Endodermal cell (in vitro differentiated cells): ENCODE results near the gene INPP5K. TPM values are rescaled to one million over a fixed set of nuclear protein-coding genes. Genes with fewer than 3 reads are reported as not detected.

Experiments
- total RNA-seq, 2 donors: library from RNA; stranded (reverse); fragmentation: NEBNext Ultra II Directional in 1 of 2; extraction: Animal tissue kit (Norgen Biotek cat#: 25700) in 1 of 2; gene quantifications; 2 replicates in 1 of 2; 3 replicates in 1 of 2; pipeline ENCODE4 v1.2.1, GENCODE V29; 2021

INPP5K gene
- total RNA-seq, 2 donors from 2014 or later, result 22.2 to 30.0 TPM

Other genes starting within 250 kb of the INPP5K start
- gene BHLHA9, start 246.2 kb downstream of the INPP5K start, total RNA-seq, result under 1 TPM in 1 of 2 donors, not detected in 1; 0.62 TPM
- not detected for gene TRARG1, start 236.9 kb downstream of the INPP5K start, total RNA-seq
- 1,000 to 10,000 TPM; 1,225 to 1,349 TPM for gene YWHAE, start 116.4 kb downstream of the INPP5K start, total RNA-seq
- 10 to 100 TPM; 50.5 to 52.3 TPM for gene CRK, start 60.4 kb downstream of the INPP5K start, total RNA-seq
- 10 to 100 TPM; 75.5 to 90.0 TPM for gene MYO1C, start 23.9 kb downstream of the INPP5K start, total RNA-seq
- 10 to 100 TPM; 62.6 TPM for gene PITPNA, start 46.2 kb upstream of the INPP5K start, total RNA-seq
- 10 to 100 TPM; 14.0 to 18.6 TPM for gene SLC43A2, start 112.2 kb upstream of the INPP5K start, total RNA-seq
- gene SCARF1, start 129.1 kb upstream of the INPP5K start, total RNA-seq, result under 1 TPM; 0.75 to 0.89 TPM
- 1 to 10 TPM; 1.1 to 3.1 TPM for gene RILP, start 133.3 kb upstream of the INPP5K start, total RNA-seq
- gene PRPF8, start 168.3 kb upstream of the INPP5K start, total RNA-seq, result 100 to 1,000 TPM; 298 to 375 TPM
- gene TLCD2, start 193.8 kb upstream of the INPP5K start, total RNA-seq, result 1 to 10 TPM in 1 of 2 donors, under 1 TPM in 1; 0.84 to 1.8 TPM
- 10 to 100 TPM; 13.4 to 17.9 TPM for gene WDR81, start 208.1 kb upstream of the INPP5K start, total RNA-seq
- 1 to 10 TPM in 1 of 2 donors, under 1 TPM in 1; 0.86 to 1.8 TPM for gene SERPINF2, start 226.3 kb upstream of the INPP5K start, total RNA-seq
- gene SERPINF1, start 245.4 kb upstream of the INPP5K start, total RNA-seq, result 10 to 100 TPM; 39.7 to 64.1 TPM